HG02938 (cell line): ENCODE data around the gene NPHS1.
"Not testable (repeated sequence)": the region's sequence is repeated elsewhere in the genome, so short reads cannot be mapped to it uniquely, and the experiment has no call there.

Experiments used
- ATAC-seq: cut with Tn5 transposase; IDR thresholded peaks from one replicate; pipeline ENCODE4 v1.9.1; 2021; ENCODE audit warnings: mild to moderate bottlenecking, moderate library complexity; ENCODE audit not compliant: unreplicated experiment

NPHS1 gene

GRCh38 chr19:35879770-35880317 is 27.5 kb upstream of the NPHS1 start:
- ATAC-seq: no peak

DNA sequence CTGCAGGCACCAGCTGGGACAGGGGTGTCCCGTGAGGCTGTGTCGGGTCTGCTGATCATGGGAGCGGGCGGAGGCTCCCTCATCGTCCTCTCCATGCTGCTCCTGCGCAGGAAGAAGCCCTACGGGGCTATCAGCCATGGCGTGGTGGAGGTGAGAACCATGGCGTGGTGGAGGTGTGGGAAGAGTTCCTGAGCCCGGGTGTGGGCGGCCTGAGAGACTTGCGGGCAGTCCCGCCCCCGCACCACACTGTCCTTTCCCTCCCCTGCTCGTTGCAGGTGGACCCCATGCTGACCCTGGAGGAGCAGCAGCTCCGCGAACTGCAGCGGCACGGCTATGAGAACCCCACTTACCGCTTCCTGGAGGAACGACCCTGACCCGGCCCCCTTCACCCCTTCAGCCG is 26.8 kb upstream of the NPHS1 start:
- no peak for ATAC-seq

DNA sequence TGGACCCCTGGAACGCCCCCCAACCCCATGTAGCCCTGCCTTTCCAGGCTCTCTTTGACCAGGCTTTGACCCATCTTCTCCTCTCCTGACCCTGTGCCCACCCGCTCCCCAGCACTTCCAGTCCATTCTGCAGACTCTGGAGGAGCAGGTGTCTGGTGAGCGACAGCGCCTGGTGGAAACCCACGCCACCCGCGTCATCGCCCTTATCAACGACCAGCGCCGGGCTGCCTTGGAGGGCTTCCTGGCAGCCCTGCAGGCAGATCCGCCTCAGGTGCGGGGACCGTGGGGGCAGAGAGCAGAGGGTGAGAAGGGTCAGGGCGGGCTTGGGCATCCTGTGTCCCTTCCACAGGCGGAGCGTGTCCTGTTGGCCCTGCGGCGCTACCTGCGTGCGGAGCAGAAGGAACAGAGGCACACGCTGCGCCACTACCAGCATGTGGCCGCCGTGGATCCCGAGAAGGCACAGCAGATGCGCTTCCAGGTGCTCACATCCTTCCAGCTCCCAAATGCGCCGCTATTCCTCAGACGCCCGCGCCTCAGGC is 22.2 kb upstream of the NPHS1 start:
- no peak for ATAC-seq

DNA sequence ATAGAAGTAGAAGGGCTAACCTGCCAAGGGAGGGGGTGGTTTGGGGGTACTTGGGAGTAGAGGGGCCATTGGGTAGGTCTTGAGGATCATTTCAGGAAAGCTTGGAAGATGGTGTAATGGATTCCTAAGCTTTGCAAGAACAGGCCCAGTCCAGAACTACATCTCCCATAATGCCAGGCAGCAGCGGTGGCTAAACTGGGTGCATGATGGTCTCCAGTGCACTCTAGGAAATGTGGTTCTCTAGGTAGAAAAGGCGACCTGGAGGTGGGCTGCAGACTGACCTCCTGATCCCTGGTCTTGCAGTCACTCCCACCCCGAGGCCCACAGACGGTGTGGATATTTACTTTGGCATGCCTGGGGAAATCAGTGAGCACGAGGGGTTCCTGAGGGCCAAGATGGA is 19.9 kb upstream of the NPHS1 start:
- ATAC-seq: no peak

DNA sequence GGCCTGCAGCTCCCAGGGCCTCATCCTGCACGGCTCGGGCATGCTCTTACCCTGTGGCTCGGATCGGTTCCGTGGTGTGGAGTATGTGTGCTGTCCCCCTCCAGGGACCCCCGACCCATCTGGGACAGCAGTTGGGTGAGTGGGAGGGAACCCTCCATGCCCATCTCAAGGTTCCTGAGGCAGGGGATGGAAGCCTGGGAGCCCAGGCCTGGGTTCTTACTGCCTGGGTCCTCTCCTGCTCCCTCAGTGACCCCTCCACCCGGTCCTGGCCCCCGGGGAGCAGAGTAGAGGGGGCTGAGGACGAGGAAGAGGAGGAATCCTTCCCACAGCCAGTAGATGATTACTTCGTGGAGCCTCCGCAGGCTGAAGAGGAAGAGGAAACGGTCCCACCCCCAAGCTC is 19.3 kb upstream of the NPHS1 start:
- no peak for ATAC-seq

- ATAC-seq: no peak
Observed at GRCh38 chr19:35870798-35871197, 18.5 kb upstream of the NPHS1 start.

DNA sequence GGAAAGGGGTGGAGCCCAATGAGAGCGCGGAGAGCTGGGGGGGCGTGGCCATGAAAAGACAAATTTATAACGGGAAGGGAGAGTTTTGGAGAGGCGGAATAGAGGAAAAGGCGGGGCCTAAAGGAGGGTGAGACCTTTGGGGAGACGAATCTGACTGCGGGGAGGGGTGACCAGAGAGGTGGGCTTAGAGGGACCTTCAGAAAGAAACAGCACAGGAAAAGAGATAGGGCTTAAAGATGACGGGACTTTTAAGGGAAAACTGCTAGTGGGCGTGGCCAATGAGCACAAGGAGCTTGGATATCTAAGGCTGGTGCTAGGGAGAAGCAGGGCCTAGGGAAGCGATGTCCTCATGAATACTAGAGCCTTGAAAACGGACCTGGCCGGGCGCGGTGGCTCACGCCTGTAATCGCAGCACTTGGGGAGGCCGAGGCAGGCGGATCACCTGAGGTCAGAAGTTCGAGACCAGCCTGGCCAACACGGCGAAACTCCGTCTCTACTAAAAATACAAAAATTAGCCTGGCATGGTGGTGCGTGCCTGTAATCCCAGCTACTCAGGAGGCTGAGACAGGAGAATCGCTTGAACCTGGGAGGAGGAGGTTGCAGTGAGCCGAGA is 17.9 kb upstream of the NPHS1 start:
- ATAC-seq: not testable (repeated sequence)

- no peak for ATAC-seq
Observed at GRCh38 chr19:35869327-35870123, 17.2 kb upstream of the NPHS1 start.

DNA sequence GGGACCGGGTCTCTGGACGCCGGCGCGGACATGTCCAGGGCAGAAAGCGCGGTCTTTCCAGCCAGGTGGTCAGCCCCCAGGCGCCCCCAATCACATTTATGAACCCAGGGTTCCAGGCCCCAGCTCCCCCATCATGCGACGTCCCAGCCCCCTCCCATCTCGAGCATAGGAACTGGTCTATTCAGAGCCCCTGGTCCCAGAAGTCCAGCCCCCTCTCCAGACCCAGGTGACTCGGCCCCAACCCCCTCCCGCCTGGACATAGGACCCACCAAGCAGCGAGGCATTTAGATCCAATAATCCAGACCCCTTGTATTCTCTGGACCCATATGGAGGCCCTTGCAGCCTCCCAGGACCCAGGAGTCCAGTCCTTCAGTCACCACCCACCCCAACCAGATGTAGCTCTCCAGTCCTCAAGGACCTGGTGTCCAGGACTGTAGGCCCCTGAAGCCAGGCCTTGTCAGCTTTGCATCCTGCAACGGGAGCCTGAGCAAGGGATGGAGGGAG is 16.6 kb upstream of the NPHS1 start:
- no peak for ATAC-seq

GRCh38 chr19:35868172-35868822 is 16.0 kb upstream of the NPHS1 start, which contains the start of gene APLP1:
APLP1 (plus strand) TSS chr19:35868574; CDS start chr19:35868637, 63 bp downstream.
- ATAC-seq: no peak

DNA sequence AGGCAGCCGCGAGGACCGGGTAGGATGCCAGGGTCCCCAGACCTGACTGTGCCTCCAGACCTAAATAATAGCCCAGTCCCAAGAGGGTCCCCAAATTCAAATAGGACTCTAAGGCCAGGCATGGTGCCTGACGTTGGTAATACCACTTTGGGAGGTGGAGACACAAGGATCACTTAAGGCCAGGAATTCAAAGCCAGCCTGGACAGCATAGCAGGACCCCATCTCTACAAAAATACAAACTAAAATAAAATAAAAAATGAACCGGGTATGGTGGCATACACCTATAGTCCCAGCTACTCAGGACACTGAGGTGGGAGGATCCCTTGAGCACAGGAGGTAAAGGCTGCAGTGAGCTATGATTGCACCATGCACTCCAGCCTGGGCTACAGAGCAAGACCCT is 10.7 kb upstream of the NPHS1 start:
- ATAC-seq: no peak

DNA sequence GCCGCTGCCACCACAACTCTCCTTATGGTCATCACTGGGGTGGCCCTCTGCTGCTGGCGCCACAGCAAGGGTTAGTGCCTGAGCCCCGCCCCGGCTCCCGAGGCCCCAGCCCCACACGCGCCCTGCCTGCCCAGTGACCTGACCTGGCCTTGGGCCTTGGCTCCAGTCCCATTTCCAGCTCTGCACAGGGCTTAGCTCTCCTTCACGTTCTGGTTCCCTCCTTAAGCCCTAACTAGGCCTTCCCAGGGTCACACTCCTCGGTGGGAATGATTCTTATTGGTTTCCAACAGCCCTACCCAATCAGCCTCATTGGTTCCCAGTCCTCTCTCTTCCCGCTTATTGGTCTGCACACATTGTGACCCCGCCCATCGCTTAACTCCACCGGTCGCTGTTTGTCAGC is 10.2 kb upstream of the NPHS1 start:
- ATAC-seq: no peak

DNA sequence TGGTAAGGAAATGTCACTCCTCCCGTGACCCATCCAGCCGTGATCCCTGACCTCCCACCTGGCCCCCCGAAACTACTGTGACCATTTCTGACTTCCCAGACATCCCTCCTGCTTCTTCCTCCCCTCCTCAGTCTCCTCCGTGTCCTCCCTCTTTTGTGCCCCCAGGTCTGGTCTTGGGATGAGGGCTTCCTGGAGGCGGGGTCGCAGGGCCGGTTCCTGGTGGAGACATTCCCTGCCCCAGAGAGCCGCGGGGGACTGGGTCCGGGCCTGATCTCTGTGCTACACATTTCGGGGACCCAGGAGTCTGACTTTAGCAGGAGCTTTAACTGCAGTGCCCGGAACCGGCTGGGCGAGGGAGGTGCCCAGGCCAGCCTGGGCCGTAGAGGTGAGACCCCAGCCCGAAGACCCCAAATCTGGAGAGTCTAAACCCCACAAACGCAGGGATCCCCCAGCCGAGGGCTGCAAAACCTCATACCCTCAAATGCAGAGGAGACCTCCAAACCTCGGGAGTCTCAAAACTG is 9.4 kb upstream of the NPHS1 start:
- no peak for ATAC-seq

DNA sequence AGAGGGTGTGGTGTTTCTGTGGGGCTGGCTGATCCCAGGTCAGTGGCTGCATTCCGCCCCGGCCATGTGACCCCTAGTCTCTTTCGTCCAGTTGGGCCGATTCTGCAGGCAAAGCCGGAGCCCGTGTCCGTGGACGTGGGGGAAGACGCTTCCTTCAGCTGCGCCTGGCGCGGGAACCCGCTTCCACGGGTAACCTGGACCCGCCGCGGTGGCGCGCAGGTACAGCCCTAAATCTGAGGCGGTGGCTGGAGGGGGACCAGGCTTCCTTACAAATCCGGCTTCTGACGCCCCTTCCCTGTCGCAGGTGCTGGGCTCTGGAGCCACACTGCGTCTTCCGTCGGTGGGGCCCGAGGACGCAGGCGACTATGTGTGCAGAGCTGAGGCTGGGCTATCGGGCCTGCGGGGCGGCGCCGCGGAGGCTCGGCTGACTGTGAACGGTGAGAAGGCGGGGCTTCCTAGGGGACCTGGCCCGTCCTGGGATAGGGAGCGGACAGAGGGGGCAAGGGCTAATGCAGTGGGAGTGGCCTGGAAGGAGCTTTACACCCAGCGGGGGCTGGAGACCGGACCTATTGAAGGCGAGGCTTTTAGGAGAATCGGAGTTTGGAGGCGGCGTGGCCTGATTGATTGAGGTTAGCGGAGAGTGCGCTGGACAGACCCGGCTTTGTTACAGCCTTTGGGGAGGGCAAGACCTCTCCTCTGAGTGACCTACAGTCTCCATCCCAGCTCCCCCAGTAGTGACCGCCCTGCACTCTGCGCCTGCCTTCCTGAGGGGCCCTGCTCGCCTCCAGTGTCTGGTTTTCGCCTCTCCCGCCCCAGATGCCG is 8.7 kb upstream of the NPHS1 start:
- no peak for ATAC-seq

- no peak for ATAC-seq
Observed at GRCh38 chr19:35860436-35860817, 8.1 kb upstream of the NPHS1 start.

- ATAC-seq: no peak
Observed at GRCh38 chr19:35859414-35859813, 7.1 kb upstream of the NPHS1 start.

GRCh38 chr19:35858311-35858710 is 6.0 kb upstream of the NPHS1 start:
- ATAC-seq: no peak

- no peak for ATAC-seq
Observed at GRCh38 chr19:35856546-35857149, 4.3 kb upstream of the NPHS1 start, which contains the start of gene KIRREL2. KIRREL2 (plus strand) TSS chr19:35856911; CDS start chr19:35857120, 209 bp downstream.

DNA sequence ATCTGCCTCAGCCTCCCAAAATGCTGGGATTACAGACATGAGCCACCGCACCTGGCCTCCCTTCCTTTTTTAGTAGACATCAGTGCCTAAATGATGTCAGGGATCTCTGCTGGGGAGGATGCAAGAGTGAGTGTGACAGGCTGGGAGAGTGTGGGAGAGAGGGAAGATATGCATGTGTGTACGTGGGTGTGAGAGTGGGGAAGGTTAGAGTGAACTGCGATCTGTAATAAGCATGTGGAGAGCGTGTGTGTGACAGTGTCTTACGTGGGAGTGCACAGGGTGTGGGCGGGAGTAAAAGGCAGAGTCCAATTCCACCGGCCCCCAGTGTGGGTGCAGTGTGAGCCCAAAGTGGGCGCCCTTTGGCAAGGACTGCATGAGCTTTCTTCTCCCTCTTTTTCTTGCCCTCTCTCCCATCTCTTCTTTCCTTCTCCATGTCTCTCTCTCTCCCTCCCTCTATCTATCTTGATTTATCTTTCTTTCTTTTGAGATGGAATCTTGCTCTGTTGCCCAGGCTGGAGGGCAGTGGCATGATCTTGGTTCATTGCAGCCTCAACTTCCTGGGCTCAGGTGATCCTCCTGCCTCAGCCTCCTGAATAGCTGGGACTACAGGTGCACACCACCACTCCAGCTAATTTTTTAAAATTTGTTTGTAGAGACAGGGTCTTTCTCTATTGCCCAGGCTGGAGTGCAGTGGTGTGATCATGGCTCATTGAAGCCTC is 893 bp upstream of the NPHS1 start:
- no peak for ATAC-seq
